A549 (cell line): ENCODE measurements around the gene PCOLCE2. TPM values are rescaled to one million over a fixed set of nuclear protein-coding genes. Genes with fewer than 3 reads are reported as not detected.

Source experiments
- ATAC-seq, 2 experiments: fragments of 200-7000 bp in 1 of 2; fragments of >200 bp in 1 of 2; cut with Nextera tagmentation in 1 of 2; cut with Tn5 transposase in 1 of 2; 3 replicates each; pipeline versions ENCODE4 v1.8.0 to v1.9.1; 2018 to 2020; ENCODE audit warnings: mild to moderate bottlenecking in 1 of 2, moderate library complexity in 1 of 2
- CTCF ChIA-PET: fragments of 300-600 bp; sonication (Branson Sonifier 250); formaldehyde crosslinking; extraction: SDS; loops from one replicate; lab custom pipeline; 2021; ENCODE audit warnings: antibody characterized with exemption, inconsistent platforms; lab: Yijun Ruan, JAX
- POLR2A ChIA-PET: fragments of 350-600 bp; formaldehyde crosslinking; extraction: SDS; loops from one replicate; lab custom pipeline; 2021; ENCODE audit warnings: antibody characterized with exemption, inconsistent platforms; lab: Yijun Ruan, JAX
- DNase-seq, 2 experiments: peaks; one replicate each; pipeline versions ENCODE4 v3.0.0 to v3.0.0-alpha.2; 2011 to 2016; ENCODE audit warnings: low read depth in 1 of 2, low spot score in 1 of 2
- FAIRE-seq: peaks from 2 replicates; lab custom pipeline; 2011; peaks lifted over from hg19 to GRCh38; lab: Jason Lieb, UNC
- H3K27ac ChIP-seq, 2 experiments: fragments of >200 bp; sonication (Bioruptor Twin); formaldehyde crosslinking; 3 replicates each; pipeline ENCODE4 v1.5.1; 2016 to 2017
- H3K4me1 ChIP-seq: fragments of >200 bp; sonication (Bioruptor Twin); formaldehyde crosslinking; 3 replicates; pipeline ENCODE4 v1.6.1; 2016
- H3K4me2 ChIP-seq: fragments of >200 bp; sonication (Bioruptor Twin); formaldehyde crosslinking; 3 replicates; pipeline ENCODE4 v1.6.1; 2016
- H3K4me3 ChIP-seq: fragments of >200 bp; sonication (Bioruptor Twin); formaldehyde crosslinking; 3 replicates; pipeline ENCODE4 v1.5.1; 2016
- H3K9me3 ChIP-seq: fragments of >200 bp; sonication (Bioruptor Twin); formaldehyde crosslinking; 3 replicates; pipeline ENCODE4 v1.6.1; 2016
- ATOH8 ChIP-seq: fragments of 250-450 bp; sonication (Bioruptor Pico); IDR thresholded peaks from 2 replicates; pipeline ENCODE4 v1.5.0; 2020; ENCODE audit warnings: low read depth, mild to moderate bottlenecking, moderate library complexity
- BHLHE40 ChIP-seq: IDR thresholded peaks from 2 replicates; pipeline ENCODE4 v1.6.1; 2012; ENCODE audit warnings: low read depth, low read length, inconsistent platforms
- CEBPB ChIP-seq, 2 experiments: fragments of >200 bp in 1 of 2; sonication (Bioruptor Twin) in 1 of 2; formaldehyde crosslinking in 1 of 2; IDR thresholded peaks; 2 replicates each; pipeline ENCODE4 v1.6.1; 2012 to 2016
- E2F6 ChIP-seq: IDR thresholded peaks from 2 replicates; pipeline ENCODE4 v1.6.1; 2012; ENCODE audit warnings: low read depth, borderline replicate concordance
- EHF ChIP-seq: fragments of 250-450 bp; sonication (Bioruptor Pico); IDR thresholded peaks from 2 replicates; pipeline ENCODE4 v1.5.0; 2020; ENCODE audit warnings: mild to moderate bottlenecking
- FOSL2 ChIP-seq, 2 experiments: fragments of 450-650 bp in 1 of 2; fragments of >200 bp in 1 of 2; sonication (Bioruptor Twin) in 1 of 2; formaldehyde crosslinking; IDR thresholded peaks; 2 replicates each; pipeline versions ENCODE4 v1.5.0 to v1.6.1; 2016 to 2020; ENCODE audit warnings: mild to moderate bottlenecking in 1 of 2, moderate library complexity in 1 of 2
- GATA3 ChIP-seq: IDR thresholded peaks from 2 replicates; pipeline ENCODE4 v1.6.1; 2012; ENCODE audit warnings: borderline replicate concordance
- HDAC2 ChIP-seq: fragments of 200-600 bp; sonication (generic); IDR thresholded peaks from 2 replicates; pipeline ENCODE4 v1.6.1; 2016
- HOXA7 ChIP-seq: fragments of 250-450 bp; sonication (Bioruptor Pico); IDR thresholded peaks from 2 replicates; pipeline ENCODE4 v1.5.0; 2020; ENCODE audit warnings: mild to moderate bottlenecking, moderate library complexity
- JUN ChIP-seq, 2 experiments: fragments of >200 bp; sonication (Bioruptor Twin); formaldehyde crosslinking; IDR thresholded peaks; 2 replicates in 1 of 2; 3 replicates in 1 of 2; pipeline ENCODE4 v1.6.1; 2016 to 2017
- JUNB ChIP-seq: fragments of >200 bp; sonication (Bioruptor Twin); formaldehyde crosslinking; IDR thresholded peaks from 2 replicates; pipeline ENCODE4 v1.6.1; 2016
- KDM1A ChIP-seq: fragments of 200-600 bp; sonication (generic); IDR thresholded peaks from 2 replicates; pipeline ENCODE4 v1.6.1; 2016; ENCODE audit warnings: low read depth, mild to moderate bottlenecking
- MAFK ChIP-seq: fragments of 450-650 bp; IDR thresholded peaks from 2 replicates; pipeline ENCODE4 v1.6.1; 2014; ENCODE audit not compliant: partially characterized antibody
- MAZ ChIP-seq: fragments of 150-350 bp; IDR thresholded peaks from 2 replicates; pipeline ENCODE4 v1.6.1; 2014; ENCODE audit warnings: antibody characterized with exemption, low read depth, low read length, borderline replicate concordance
- NPAS2 ChIP-seq: fragments of 250-450 bp; sonication (Bioruptor Pico); IDR thresholded peaks from 2 replicates; pipeline ENCODE4 v1.8.0; 2022; ENCODE audit warnings: mild to moderate bottlenecking, moderate library complexity, borderline replicate concordance
- PHF8 ChIP-seq: fragments of 200-600 bp; sonication (generic); IDR thresholded peaks from 2 replicates; pipeline ENCODE4 v1.6.1; 2016; ENCODE audit warnings: low read depth, mild to moderate bottlenecking, antibody characterized with exemption, moderate library complexity, borderline replicate concordance
- POLR2AphosphoS2 ChIP-seq: conservative IDR thresholded peaks from 2 replicates; pipeline ENCODE4 v1.6.1; 2012; ENCODE audit warnings: low read length, improper control_type of control experiment, inconsistent platforms
- RAD21 ChIP-seq, 2 experiments: fragments of >200 bp in 1 of 2; sonication (Bioruptor Twin) in 1 of 2; formaldehyde crosslinking in 1 of 2; IDR thresholded peaks in 1 of 2; conservative IDR thresholded peaks in 1 of 2; 2 replicates in 1 of 2; 3 replicates in 1 of 2; pipeline ENCODE4 v1.6.1; 2012 to 2018; ENCODE audit warnings: inconsistent platforms in 1 of 2
- SMC3 ChIP-seq: fragments of >200 bp; sonication (Bioruptor Twin); formaldehyde crosslinking; IDR thresholded peaks from 3 replicates; pipeline ENCODE4 v1.6.1; 2018; ENCODE audit warnings: inconsistent platforms
- TFCP2L1 ChIP-seq: fragments of 250-450 bp; sonication (Bioruptor Pico); IDR thresholded peaks from 2 replicates; pipeline ENCODE4 v1.5.0; 2021; ENCODE audit warnings: mild to moderate bottlenecking
- TP53 ChIP-seq: fragments of 250-450 bp; sonication (Bioruptor Pico); IDR thresholded peaks from 2 replicates; pipeline ENCODE4 v1.5.0; 2021; ENCODE audit warnings: mild to moderate bottlenecking, moderate library complexity
- WGBS: methylation state at CpG from one replicate; pipeline ENCODE4 v1.1.6; 2017; ENCODE audit errors: missing lambda C conversion rate; 5-methylcytosine and 5-hydroxymethylcytosine counted together
- polyA plus RNA-seq, 4 experiments: library from polyadenylated mRNA; depleted of rRNA in 3 of 4; stranded (reverse); fragments of >200 nt; fragmentation: RNase III in 1 of 4; extraction: RNeasy Plus Mini Kit Qiagen cat#74134 plus additional on column Dnase treatment in 1 of 4; gene quantifications; 2 replicates in 3 of 4; 3 replicates in 1 of 4; pipeline ENCODE4 v1.2.3, GENCODE V29; 2011 to 2017
- TF ChIP-seq, protein P1 (sequence below): fragments of 250-450 bp; sonication (Bioruptor Pico); IDR thresholded peaks from 2 replicates; pipeline ENCODE4 v1.5.0; 2021; ENCODE audit warnings: mild to moderate bottlenecking, moderate library complexity, borderline replicate concordance
- TF ChIP-seq, protein P2 (sequence below): fragments of 200-600 bp; sonication (generic); IDR thresholded peaks from 2 replicates; pipeline ENCODE4 v1.6.1; 2016; ENCODE audit warnings: antibody characterized with exemption, mild to moderate bottlenecking, moderate library complexity
- TF ChIP-seq, protein P3 (sequence below): fragments of >200 bp; sonication (Bioruptor Twin); formaldehyde crosslinking; IDR thresholded peaks from 2 replicates; pipeline ENCODE4 v1.6.1; 2016

Gene PCOLCE2
- polyA plus RNA-seq, 2 of the 4 experiments (the other 2 are of a cell fraction), result 41.0 to 43.9 TPM

DNA sequence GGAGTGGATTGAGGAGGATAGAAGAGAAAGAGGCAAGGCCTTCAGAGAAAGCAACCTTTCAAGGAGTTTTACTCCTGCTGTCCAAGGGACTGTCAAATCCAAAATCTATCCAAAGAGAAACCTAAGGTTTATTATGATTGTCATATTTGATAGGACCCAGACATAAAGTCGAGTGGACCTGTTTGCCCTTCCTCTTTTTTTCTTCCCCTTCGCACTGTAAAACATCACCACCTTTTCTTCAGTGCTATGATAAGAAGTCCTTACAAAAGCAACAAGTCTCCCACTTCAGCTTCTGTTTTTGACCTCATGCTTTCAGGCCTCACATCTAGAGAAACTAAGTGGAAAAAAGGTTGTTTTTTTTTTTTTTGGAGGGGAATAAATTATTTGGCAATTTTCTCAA lies 92.1 kb downstream of the PCOLCE2 start:
- no peaks in the 10 kb centered on the region for H3K4me1 ChIP-seq
- H3K4me3 ChIP-seq, result no peak overlapping the region
- no peak overlapping the region for H3K4me2 ChIP-seq
- TF ChIP-seq ATOH8 (CRISPR knock-in tag), result no peak
- TF ChIP-seq, protein P1, sequence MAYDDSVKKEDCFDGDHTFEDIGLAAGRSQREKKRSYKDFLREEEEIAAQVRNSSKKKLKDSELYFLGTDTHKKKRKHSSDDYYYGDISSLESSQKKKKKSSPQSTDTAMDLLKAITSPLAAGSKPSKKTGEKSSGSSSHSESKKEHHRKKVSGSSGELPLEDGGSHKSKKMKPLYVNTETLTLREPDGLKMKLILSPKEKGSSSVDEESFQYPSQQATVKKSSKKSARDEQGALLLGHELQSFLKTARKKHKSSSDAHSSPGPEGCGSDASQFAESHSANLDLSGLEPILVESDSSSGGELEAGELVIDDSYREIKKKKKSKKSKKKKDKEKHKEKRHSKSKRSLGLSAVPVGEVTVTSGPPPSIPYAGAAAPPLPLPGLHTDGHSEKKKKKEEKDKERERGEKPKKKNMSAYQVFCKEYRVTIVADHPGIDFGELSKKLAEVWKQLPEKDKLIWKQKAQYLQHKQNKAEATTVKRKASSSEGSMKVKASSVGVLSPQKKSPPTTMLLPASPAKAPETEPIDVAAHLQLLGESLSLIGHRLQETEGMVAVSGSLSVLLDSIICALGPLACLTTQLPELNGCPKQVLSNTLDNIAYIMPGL (CRISPR knock-in tag), result no peak
- no peak for TF ChIP-seq NPAS2 (CRISPR knock-in tag)
- TF ChIP-seq JUNB, result no peak
- TF ChIP-seq, protein P2, sequence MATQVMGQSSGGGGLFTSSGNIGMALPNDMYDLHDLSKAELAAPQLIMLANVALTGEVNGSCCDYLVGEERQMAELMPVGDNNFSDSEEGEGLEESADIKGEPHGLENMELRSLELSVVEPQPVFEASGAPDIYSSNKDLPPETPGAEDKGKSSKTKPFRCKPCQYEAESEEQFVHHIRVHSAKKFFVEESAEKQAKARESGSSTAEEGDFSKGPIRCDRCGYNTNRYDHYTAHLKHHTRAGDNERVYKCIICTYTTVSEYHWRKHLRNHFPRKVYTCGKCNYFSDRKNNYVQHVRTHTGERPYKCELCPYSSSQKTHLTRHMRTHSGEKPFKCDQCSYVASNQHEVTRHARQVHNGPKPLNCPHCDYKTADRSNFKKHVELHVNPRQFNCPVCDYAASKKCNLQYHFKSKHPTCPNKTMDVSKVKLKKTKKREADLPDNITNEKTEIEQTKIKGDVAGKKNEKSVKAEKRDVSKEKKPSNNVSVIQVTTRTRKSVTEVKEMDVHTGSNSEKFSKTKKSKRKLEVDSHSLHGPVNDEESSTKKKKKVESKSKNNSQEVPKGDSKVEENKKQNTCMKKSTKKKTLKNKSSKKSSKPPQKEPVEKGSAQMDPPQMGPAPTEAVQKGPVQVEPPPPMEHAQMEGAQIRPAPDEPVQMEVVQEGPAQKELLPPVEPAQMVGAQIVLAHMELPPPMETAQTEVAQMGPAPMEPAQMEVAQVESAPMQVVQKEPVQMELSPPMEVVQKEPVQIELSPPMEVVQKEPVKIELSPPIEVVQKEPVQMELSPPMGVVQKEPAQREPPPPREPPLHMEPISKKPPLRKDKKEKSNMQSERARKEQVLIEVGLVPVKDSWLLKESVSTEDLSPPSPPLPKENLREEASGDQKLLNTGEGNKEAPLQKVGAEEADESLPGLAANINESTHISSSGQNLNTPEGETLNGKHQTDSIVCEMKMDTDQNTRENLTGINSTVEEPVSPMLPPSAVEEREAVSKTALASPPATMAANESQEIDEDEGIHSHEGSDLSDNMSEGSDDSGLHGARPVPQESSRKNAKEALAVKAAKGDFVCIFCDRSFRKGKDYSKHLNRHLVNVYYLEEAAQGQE, result no peak
- TF ChIP-seq TP53 (CRISPR knock-in tag), result no peak
- no peak for TF ChIP-seq FOSL2 (IDR thresholded peaks at IDR 0.05)
- no peak for TF ChIP-seq FOSL2 (CRISPR knock-in tag; IDR thresholded peaks at IDR 0.05)
- no peak for TF ChIP-seq TFCP2L1 (CRISPR knock-in tag)
- ChIA-PET POLR2A (no interaction called here), CTCF (no interaction called here)
- no peaks in the 10 kb centered on the region; the same call in 2 of the 3 replicates for H3K9me3 ChIP-seq
- DNase-seq, result no peak
- H3K27ac ChIP-seq, result no peak overlapping the region
- WGBS, result 87% methylated on average over 2 of the region's 2 CpGs
- no peak for FAIRE-seq
- ATAC-seq, result no peak

GRCh38 chr3:142795332-142795731 lies 93.6 kb downstream of the PCOLCE2 start:
- no peak for FAIRE-seq
- ChIA-PET CTCF (interaction anchor here (0.7 kb wide), 1 partner anchor 221 kb away, joined by 4 read pairs; no protein-coding TSS in a partner anchor), POLR2A (no interaction called here)
- H3K27ac ChIP-seq, result no peak overlapping the region
- H3K9me3 ChIP-seq, result no peaks in the 10 kb centered on the region; the same call in 2 of the 3 replicates
- ATAC-seq, result no peak
- no peak for TF ChIP-seq EHF
- TF ChIP-seq KDM1A, result no peak
- TF ChIP-seq POLR2AphosphoS2, result no peak
- TF ChIP-seq E2F6, result no peak
- no peak for TF ChIP-seq SMC3
- TF ChIP-seq JUN (IDR thresholded peaks at IDR 0.05), result no peak
- TF ChIP-seq RAD21 (conservative IDR thresholded peaks at IDR 0.05 in 1 of 2, IDR thresholded peaks at IDR 0.05 in 1 of 2), result no peak
- TF ChIP-seq BHLHE40, result no peak
- no peak for TF ChIP-seq HOXA7
- TF ChIP-seq MAZ, result no peak
- no peak for TF ChIP-seq PHF8
- TF ChIP-seq NPAS2 (CRISPR knock-in tag), result no peak
- TF ChIP-seq, protein P3, sequence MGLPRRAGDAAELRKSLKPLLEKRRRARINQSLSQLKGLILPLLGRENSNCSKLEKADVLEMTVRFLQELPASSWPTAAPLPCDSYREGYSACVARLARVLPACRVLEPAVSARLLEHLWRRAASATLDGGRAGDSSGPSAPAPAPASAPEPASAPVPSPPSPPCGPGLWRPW, result no peak
- no peak for TF ChIP-seq CEBPB (IDR thresholded peaks at IDR 0.05)
- TF ChIP-seq HDAC2, result no peak
- no peak for TF ChIP-seq MAFK
- no peak for TF ChIP-seq GATA3
- no peak for DNase-seq
- H3K4me1 ChIP-seq, result peaks cover 12% of the 10 kb centered on the region; the same call in 2 of the 3 replicates
- no peak overlapping the region for H3K4me3 ChIP-seq
- WGBS, result 69% methylated on average over 1 of the region's 1 CpG
- H3K4me2 ChIP-seq, result no peak overlapping the region
